ENCODE data around the gene CNNM2.

The CNNM2 gene

GRCh38 chr10:103077491-103078308 lies 159.6 kb downstream of the CNNM2 start:
- no peak for DNase-seq

DNA sequence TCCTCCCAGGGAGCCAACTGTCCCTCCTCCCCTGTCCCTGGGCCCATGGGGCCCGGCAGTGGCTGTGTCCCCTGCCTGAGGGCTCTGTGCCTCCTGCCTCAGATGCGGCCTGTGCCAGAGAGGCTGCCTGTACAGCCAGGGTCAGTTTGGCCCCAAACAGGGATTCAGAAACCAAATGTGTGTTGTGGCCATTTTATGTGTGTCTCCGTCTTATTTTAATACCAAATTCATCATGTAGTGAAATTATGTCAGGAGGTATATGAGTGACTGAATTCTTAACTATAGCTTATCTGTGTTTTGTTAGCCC lies 160.2 kb downstream of the CNNM2 start:
- no peak for DNase-seq

DNA sequence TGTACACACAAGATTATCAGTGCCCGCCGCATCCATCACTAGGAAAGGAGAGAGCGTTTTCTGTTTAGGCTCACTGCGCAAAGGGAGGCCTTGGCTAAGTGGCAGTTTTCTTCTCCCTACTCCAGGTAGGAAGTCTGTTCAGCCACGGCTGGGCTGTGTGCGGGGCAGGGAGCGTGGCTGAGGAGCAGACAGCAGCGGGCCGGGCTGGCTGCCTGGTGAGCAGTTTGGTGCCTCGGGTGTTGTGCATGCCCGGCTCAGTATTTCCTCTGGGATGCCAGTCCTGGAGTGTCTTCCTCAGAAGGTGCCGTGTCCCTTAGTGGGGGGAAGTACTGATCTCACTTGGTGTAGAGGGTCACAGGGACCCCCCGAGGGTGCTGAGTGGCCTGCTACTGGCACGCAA lies 160.6 kb downstream of the CNNM2 start:
- DNase-seq, result no peak

DNA sequence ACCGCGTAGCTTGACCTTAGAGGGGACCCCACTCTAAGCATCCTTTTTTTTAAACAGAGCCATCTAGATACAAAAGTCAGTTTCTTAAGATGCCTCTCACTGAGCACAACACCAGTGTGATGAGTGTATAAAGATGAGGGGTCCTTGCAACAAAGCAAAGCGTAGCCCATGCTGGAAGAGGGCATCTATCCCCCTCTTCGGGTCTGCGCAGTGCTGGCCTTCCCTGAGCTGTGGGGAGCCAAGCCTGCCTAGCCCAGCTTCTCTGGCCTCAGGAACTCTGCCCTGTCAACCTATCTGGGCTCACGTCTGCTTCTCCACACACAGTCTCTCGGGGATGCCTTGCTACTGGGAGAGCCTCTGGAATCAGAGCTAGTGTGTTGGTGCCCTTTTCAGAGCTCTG lies 161.0 kb downstream of the CNNM2 start:
- no peak for DNase-seq

- no peak for DNase-seq
Measured at GRCh38 chr10:103079946-103080345, 161.9 kb downstream of the CNNM2 start.

DNA sequence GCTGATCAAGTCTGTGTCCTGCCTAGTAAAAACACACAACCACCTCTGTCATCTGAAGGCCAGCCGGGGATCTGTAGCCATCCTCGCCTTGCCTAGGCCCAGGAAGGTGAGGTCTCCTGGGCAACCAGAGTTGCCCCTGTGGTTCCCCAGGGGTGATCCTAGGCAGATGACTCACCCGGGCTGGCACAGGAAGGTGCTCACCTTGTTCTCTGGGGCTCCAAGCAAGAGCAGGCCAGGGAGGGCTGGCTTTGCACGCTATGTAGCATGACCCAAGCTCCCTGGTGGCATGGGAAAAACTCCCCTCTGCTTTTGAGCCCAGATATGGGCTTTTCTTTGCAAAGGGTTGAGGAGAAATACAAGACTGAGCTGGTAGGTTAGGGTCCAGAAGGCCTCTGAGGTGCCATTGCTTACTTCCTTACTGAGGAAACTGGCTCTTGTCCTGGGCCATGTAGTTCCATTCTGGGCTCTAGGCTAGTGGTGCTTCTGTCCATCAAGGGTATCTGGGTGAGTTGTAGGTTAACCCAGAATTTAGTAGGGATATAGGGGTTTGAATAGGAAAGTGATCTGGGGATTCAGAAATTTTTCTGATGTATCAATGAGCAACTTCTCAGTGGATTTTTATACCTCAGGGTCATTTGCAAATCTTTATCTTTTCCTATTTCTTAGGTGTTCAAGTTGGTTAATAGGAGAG lies 162.9 kb downstream of the CNNM2 start:
- DNase-seq, result no peak

DNA sequence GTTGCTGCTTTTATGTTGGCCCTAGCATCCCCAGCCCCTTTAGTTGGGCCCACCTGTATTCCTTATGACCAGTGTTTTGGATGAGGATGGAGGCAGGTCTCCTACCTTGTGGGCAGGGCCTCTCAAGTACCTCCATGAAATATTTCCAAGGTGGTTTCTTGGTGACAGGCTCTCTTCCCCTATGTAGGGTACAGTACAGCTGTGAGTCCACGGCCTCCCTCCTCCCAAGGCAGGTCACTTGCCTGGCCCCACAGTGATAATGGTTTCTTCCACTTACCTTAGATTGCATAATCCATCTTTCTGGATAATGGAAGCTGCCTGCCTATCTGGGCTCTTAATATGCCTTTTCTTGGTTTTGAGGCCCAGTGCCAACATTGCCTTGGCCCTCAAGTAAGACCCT lies 164.6 kb downstream of the CNNM2 start:
- DNase-seq, result no peak

DNA sequence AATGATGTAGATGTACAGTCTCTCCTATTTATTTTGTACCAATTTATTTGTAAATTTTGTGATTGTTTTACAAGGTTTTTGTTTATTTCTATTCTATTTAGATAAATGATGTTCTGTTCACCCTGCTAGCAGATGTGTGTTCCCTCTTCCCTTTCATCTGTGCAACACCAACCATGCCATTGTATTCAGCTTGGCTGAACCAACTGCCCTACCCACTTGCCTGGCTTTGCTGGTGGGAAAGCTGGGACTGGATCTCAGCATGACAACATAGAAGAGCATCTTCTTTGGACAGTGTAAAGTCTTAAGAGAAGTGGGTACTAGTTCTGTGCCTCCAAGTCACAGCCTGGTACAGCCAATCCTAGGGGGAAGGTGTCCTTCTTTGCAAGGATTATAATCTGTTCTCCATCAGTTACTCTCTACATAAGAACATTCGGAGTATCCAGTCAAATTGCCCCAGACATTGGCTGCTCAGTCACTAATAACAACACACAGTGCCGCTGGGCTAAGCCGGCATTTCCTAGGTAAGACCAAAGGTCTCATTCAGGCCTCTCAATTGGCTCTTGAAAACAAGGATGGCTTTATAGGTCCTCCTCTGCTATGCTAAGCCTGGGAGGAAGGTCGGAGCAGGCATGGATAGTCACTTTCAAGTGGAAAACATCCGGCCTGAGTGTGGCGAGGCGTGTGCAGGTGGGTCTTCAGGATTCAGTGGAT lies 165.3 kb downstream of the CNNM2 start:
- DNase-seq, result no peak

- DNase-seq, result no peak
Measured at GRCh38 chr10:103083977-103084320, 165.9 kb downstream of the CNNM2 start.

DNA sequence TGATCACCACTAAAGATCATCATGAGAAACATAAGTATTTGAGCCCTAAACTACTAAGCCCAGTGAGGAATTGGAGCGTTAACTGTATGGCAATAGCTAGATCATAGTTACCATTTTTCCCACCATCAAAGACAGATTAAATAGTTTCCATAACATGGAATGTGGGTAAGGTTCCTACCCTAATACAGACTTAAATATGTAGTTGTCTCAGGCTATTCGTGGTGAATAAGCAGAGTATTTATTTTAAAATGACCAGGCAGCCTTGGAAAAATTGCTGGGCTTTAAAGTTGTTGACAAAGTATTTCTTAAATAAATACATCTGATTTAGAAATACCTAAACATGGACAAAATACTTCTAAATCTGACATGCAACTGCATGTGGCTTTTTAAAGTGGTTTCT lies 168.2 kb downstream of the CNNM2 start:
- DNase-seq, result no peak

GRCh38 chr10:103086799-103087198 lies 168.7 kb downstream of the CNNM2 start:
- DNase-seq, result no peak

DNA sequence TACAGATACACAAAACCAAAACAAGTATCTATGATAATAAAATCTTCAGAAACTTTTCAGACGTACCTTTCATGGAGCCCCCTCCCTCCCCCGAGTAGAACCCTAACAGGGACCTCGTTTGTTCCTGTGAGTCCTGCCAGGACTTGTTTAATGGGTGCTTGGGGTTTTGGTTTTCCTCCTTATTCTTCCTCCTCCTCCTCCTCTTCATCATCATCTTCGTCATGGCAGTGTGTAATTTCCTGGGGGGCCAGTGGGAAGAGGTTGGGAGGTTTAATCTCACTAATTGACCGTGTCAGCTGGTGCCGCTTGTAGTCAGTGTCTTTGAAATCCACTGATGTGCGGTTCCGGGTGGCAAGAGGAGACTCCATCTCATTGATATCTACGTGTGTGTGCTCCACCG lies 171.4 kb downstream of the CNNM2 start:
- DNase-seq, result no peak

DNA sequence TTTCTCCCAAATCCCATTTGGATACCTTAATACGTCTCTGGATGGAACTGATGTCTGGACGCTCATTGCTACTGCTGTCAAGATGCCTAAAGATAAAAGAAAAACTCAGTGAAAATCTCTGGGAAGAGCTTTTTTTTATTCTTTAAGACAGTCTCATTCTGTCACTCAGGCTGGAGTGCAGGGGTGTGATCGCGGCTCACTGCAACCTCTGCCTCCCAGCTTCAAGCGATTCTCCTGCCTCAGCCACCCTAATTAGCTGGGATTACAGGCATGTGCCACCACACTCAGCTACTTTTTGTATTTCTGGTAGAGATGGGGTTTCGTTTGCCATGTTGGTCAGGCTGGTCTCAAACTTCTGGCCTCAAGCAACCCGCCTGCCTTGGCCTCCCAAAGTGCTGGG lies 172.8 kb downstream of the CNNM2 start:
- no peak for DNase-seq

- no peak for DNase-seq
Measured at GRCh38 chr10:103095005-103095404, 176.9 kb downstream of the CNNM2 start.

DNA sequence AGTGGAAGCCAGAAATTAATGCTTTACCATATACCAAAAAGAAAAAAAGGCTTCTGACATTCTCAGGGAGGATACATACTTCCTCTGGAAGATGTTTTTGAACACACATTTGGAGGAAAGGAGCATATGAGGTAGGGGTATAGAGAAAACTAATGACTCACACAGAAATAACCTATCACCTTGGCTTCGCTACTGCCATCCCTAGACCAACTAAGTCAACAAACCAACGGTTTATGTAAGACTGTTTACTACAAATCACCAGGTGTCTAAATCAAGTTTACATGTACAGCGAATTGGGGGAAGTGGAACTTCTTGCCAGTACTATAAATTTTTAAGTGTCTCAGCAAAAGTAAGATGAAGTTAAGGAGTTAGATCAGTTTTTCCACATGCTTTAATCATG lies 178.0 kb downstream of the CNNM2 start:
- DNase-seq, result no peak

- DNase-seq, result no peak
Measured at GRCh38 chr10:103098240-103098639, 180.1 kb downstream of the CNNM2 start.

- no peak for DNase-seq
Measured at GRCh38 chr10:103100620-103101019, 182.5 kb downstream of the CNNM2 start.

- no peak for DNase-seq
Measured at GRCh38 chr10:103102195-103102594, 184.1 kb downstream of the CNNM2 start.

DNA sequence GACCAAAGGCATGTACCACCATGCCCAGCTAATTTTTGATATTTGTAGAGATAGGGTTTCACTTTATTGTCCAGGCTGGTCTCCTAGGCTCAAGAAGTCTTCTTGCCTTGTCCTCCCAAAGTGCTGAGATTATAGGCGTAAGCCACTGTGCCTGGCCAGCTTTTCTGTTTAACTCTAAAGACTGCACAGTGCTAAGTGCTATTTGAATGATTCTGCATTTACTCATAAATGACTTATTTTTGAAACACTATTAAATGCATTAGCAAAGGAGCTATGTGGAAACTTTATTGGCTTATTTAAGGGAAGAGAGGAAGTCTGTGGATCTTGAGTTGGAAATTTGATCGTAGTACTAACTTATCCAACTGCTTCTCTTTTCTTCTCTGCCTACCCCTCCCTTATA lies 185.9 kb downstream of the CNNM2 start:
- no peak for DNase-seq

GRCh38 chr10:103104721-103105120 lies 186.6 kb downstream of the CNNM2 start:
- DNase-seq, result no peak

- DNase-seq, result no peak
Measured at GRCh38 chr10:103105462-103105861, 187.4 kb downstream of the CNNM2 start.

DNA sequence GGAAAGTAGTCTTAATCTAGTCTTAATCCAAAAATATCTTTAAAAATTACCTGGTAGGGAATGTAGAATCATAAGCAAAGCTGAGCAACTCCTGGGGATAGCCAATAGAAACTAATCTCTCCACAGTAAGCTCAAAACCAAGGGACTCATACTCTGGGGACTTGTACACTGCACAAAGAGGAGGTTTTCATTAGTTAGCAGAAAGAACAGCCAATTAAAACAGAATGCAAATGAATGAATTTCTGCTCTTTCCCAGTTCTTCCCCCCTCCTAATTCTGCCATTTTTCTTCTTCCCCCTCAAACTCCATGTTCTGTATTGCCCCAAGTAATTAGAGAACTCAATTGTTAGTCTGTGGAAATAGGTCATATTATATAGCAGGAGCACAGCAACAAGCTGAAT lies 188.4 kb downstream of the CNNM2 start:
- DNase-seq, result no peak

DNA sequence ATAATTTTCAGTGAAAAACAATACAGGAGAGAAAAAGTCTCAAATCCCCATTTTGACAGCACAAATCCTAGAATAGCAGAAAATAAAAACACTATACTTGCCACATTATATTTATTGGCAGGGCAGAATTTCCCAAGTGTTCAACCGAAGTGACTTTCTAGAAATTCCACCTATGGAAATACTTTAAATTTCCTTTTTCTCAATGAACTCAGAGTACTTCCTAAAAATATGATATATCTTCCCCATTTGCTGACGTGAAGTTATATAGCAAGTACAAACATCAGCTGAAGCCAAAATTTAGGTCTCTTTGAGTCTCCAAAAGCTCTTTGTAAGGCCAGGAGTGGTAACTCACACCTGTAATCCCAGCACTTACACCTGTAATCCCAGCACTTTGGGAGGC lies 191.7 kb downstream of the CNNM2 start:
- DNase-seq, result no peak

DNA sequence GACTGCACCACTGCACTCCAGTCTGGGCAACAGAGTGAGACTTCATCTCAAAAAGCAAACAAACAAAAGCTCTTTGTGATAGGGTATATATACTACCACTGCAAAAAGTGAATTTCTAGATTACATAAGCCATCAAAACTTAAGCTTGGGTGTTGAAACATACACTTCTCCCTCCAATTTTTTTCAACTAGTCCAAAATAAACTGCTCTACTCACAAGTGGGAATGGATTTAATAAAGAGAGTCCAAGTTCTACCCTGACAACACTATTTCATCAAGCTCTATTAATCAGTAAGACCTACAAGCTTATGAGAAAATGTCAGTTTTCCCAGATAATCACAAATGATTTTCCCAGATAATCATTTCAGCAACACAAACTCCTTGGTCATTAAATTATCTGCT lies 192.3 kb downstream of the CNNM2 start:
- no peak for DNase-seq

Data from NCI-H1092 treated with DMSO at 0.1 percent for 48 hours (cell line).